Peyer's patch (tissue), 4 donors: ENCODE measurements around the gene GPR52. TPM values are rescaled to one million over a fixed set of nuclear protein-coding genes. Genes with fewer than 3 reads are reported as not detected.

ENCODE experiments used
- DNase-seq, 3 donors: peaks; one replicate each; pipeline ENCODE4 v3.0.0-alpha.2; 2017 to 2019
- H3K27ac ChIP-seq, 4 donors: fragments of 200-600 bp; sonication (generic); one replicate each; pipeline ENCODE4 v1.5.1; 2016 to 2019
- H3K27me3 ChIP-seq, 2 donors: fragments of 200-600 bp; sonication (generic); one replicate each; pipeline ENCODE4 v1.5.1; 2019
- H3K36me3 ChIP-seq, 3 donors: fragments of 200-600 bp; sonication (generic); one replicate each; pipeline ENCODE4 v1.5.1; 2016 to 2019
- H3K4me1 ChIP-seq, 4 donors: fragments of 200-600 bp; sonication (generic); one replicate each; pipeline ENCODE4 v1.5.1; 2016 to 2019
- H3K4me3 ChIP-seq, 4 donors: fragments of 200-600 bp; sonication (generic); 1 replicate in 3 of 4; 2 replicates in 1 of 4; pipeline ENCODE4 v1.5.1; 2016 to 2019; ENCODE audit warnings: mild to moderate bottlenecking in 1 of 4
- H3K9me3 ChIP-seq, 4 donors: fragments of 200-600 bp; sonication (generic); one replicate each; pipeline ENCODE4 v1.5.1; 2016 to 2019; ENCODE audit warnings: mild to moderate bottlenecking in 1 of 4
- POLR2A ChIP-seq, 2 donors: fragments of 450-650 bp; IDR thresholded peaks; one replicate each; pipeline ENCODE4 v1.5.1; 2017; ENCODE audit warnings: antibody characterized with exemption in 2 of 2, mild to moderate bottlenecking in 2 of 2, moderate library complexity in 2 of 2
- total RNA-seq, 4 donors: library from RNA; depleted of rRNA; stranded (reverse); fragments of >200 nt; gene quantifications; one replicate each; pipeline ENCODE4 v1.1.0, GENCODE V29; 2016
- TF ChIP-seq, protein P1 (sequence below), 6 experiments: fragments of 450-650 bp in 4 of 6; fragments of 200-600 bp in 2 of 6; sonication (generic) in 1 of 6; IDR thresholded peaks; one replicate each; pipeline ENCODE4 v1.5.1; 2017 to 2019; ENCODE audit warnings: antibody characterized with exemption in 6 of 6, mild to moderate bottlenecking in 3 of 6, moderate library complexity in 1 of 6

GPR52 gene, protein sequence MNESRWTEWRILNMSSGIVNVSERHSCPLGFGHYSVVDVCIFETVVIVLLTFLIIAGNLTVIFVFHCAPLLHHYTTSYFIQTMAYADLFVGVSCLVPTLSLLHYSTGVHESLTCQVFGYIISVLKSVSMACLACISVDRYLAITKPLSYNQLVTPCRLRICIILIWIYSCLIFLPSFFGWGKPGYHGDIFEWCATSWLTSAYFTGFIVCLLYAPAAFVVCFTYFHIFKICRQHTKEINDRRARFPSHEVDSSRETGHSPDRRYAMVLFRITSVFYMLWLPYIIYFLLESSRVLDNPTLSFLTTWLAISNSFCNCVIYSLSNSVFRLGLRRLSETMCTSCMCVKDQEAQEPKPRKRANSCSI
- total RNA-seq = 10 to 100 TPM in 2 of 4 donors, 1 to 10 TPM in 2; 7.4 to 23.7 (median 12.8) TPM

DNA sequence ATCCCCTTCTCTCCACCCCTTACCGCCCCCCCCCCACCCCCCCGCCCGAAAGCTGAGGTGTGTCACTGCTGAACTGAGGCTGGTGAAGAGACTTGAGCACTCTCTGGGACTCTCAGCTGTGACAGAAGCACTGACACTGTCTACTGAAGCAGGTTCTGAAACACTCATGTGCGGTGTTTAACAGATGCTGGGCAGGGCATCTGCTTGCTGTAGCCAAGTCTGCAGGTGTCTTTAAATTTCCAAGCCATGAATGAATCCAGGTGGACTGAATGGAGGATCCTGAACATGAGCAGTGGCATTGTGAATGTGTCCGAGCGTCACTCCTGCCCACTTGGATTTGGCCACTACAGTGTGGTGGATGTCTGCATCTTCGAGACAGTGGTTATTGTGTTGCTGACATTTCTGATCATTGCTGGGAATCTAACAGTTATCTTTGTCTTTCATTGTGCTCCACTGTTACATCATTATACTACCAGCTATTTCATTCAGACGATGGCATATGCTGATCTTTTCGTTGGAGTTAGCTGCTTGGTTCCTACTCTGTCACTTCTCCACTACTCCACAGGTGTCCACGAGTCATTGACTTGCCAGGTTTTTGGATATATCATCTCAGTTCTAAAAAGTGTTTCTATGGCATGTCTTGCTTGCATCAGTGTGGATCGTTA, at the start of gene GPR52:
TSS of gene GPR52 (plus strand) at position 99 of the 665 bp plus-strand sequence. CDS start at position 247, 148 bp downstream.
- no peaks in the 10 kb centered on the region for H3K9me3 ChIP-seq
- DNase-seq = no peak
- no peaks in the 10 kb centered on the region for H3K36me3 ChIP-seq
- no peaks in the 10 kb centered on the region for H3K27me3 ChIP-seq
- TF ChIP-seq, protein P1, sequence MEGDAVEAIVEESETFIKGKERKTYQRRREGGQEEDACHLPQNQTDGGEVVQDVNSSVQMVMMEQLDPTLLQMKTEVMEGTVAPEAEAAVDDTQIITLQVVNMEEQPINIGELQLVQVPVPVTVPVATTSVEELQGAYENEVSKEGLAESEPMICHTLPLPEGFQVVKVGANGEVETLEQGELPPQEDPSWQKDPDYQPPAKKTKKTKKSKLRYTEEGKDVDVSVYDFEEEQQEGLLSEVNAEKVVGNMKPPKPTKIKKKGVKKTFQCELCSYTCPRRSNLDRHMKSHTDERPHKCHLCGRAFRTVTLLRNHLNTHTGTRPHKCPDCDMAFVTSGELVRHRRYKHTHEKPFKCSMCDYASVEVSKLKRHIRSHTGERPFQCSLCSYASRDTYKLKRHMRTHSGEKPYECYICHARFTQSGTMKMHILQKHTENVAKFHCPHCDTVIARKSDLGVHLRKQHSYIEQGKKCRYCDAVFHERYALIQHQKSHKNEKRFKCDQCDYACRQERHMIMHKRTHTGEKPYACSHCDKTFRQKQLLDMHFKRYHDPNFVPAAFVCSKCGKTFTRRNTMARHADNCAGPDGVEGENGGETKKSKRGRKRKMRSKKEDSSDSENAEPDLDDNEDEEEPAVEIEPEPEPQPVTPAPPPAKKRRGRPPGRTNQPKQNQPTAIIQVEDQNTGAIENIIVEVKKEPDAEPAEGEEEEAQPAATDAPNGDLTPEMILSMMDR (IDR thresholded peaks at IDR 0.05) = no peak
- TF ChIP-seq POLR2A (IDR thresholded peaks at IDR 0.05) = no peak
- H3K27ac ChIP-seq = no peak within 1 kb of the TSS
- no peak within 1 kb of the TSS for H3K4me3 ChIP-seq
- H3K4me1 ChIP-seq = no peaks in the 10 kb centered on the region

DNA sequence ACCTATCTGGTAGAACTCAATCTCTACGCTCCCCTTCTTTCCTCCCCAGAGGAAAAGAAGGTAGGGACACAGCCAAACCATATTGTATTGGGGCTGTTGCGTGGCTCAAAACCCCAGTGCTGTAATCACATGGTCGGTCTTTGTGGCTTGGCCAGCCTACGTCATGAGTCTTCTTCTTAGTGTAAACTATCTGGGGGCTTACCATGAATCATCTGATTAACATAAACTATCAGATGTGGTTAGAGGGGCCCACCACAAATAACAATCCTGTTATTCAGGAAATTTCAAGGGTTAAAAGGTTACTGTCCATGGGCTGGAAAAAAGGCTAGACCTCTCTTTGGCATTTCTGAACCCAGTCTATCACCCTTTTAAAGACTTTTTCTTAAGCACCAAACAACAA, 49.5 kb upstream of the GPR52 start:
- Histone ChIP-seq H3K27ac (no peak overlapping the region), H3K27me3 (no peaks in the 10 kb centered on the region), H3K4me1 (no peaks in the 10 kb centered on the region), H3K4me3 (no peak overlapping the region), H3K9me3 (no peaks in the 10 kb centered on the region), H3K36me3 (peaks cover 0 to 12% (median 0%) of the 10 kb centered on the region in 3 donors)
- no peak for DNase-seq
- TF ChIP-seq, protein P1 (IDR thresholded peaks at IDR 0.05) = no peak
- no peak for TF ChIP-seq POLR2A (IDR thresholded peaks at IDR 0.05)

DNA sequence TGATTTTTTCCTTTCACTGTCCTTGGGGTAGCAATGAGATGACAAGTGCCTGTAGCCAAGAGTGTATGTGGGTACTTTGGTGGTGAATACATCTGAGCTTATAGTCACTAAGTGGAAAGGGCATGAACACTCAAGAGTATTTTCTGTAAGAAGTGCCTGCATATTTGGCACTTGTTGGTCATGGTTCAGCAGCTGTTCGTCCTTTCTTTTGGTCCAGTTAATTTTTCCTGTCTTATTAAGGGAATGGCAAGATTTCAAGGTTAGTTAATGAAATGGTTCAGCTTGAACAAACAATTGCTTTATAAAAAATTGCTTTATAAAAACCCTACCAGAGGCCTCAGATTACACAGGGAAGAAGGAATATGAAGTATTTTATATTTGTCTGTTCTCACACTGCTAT, 48.6 kb upstream of the GPR52 start:
- H3K9me3 ChIP-seq = no peaks in the 10 kb centered on the region
- TF ChIP-seq POLR2A (IDR thresholded peaks at IDR 0.05) = no peak
- TF ChIP-seq, protein P1 (IDR thresholded peaks at IDR 0.05) = no peak
- peaks cover 0 to 8% (median 0%) of the 10 kb centered on the region in 3 donors for H3K36me3 ChIP-seq
- H3K27me3 ChIP-seq = no peaks in the 10 kb centered on the region
- no peak overlapping the region for H3K27ac ChIP-seq
- no peak overlapping the region for H3K4me3 ChIP-seq
- no peaks in the 10 kb centered on the region for H3K4me1 ChIP-seq
- no peak for DNase-seq

DNA sequence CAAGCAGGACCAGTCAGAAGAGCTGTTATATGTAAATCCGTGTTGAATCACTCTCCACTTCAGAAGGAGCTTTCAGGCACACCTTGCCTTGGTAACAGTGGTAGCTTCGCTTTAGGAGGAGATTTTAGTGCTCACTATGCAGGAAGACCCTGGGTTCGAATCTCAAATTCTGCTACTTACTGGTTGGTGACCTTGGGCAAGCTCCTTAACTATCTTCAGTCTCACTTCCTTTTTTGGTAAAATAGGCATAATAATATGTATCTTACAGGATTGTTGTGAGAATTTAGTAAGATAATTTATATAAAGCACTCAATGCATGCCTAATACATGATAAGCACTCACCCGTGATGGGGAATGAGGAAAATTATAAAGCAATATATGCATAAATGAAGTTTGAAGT, 46.7 kb upstream of the GPR52 start:
- no peak overlapping the region for H3K27ac ChIP-seq
- H3K9me3 ChIP-seq = no peaks in the 10 kb centered on the region
- peaks cover 0 to 8% (median 0%) of the 10 kb centered on the region in 3 donors for H3K36me3 ChIP-seq
- DNase-seq = no peak
- TF ChIP-seq, protein P1 (IDR thresholded peaks at IDR 0.05) = no peak
- TF ChIP-seq POLR2A (IDR thresholded peaks at IDR 0.05) = no peak
- no peaks in the 10 kb centered on the region for H3K27me3 ChIP-seq
- no peaks in the 10 kb centered on the region for H3K4me1 ChIP-seq
- no peak overlapping the region for H3K4me3 ChIP-seq

DNA sequence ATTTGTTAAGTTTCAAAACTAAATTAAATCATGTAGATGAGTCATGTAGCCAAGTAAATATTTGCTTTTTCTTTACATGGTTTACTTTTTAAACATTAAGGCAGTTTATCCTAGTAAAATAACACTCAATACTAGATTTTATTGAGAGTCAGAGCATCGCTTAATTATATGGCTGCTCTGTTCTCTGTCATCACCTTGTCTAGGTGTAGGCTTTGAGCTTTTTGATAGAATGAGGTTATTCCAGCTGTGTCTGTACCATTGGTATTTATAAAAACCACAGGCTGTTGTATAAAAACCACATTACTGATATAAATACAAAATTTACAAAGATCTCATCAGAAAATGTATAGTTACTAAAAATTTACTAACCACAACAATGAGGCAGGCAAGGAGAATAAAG, 42.5 kb upstream of the GPR52 start:
- H3K4me3 ChIP-seq = no peak overlapping the region
- no peak for DNase-seq
- no peak overlapping the region for H3K27ac ChIP-seq
- no peaks in the 10 kb centered on the region for H3K9me3 ChIP-seq
- H3K27me3 ChIP-seq = no peaks in the 10 kb centered on the region
- H3K36me3 ChIP-seq = no peaks in the 10 kb centered on the region
- H3K4me1 ChIP-seq = no peaks in the 10 kb centered on the region
- TF ChIP-seq POLR2A (IDR thresholded peaks at IDR 0.05) = no peak
- TF ChIP-seq, protein P1 (IDR thresholded peaks at IDR 0.05) = no peak
